Activated CD4-positive, alpha-beta T cell treated with anti-CD3 and anti-CD28 coated beads, Interleukin-2, amount 10 ng/mL, durations not matched to agents 24 days and 14 days (primary cell): ENCODE measurements around the gene TPGS2. TPM values are rescaled to one million over a fixed set of nuclear protein-coding genes. Genes with fewer than 3 reads are reported as not detected.
"Not testable (repeated sequence)": the region's sequence is repeated elsewhere in the genome, so short reads cannot be mapped to it uniquely, and the experiment has no call there.

Source experiments
- DNase-seq: peaks from one replicate; pipeline ENCODE4 v3.0.0; 2022
- H3K27ac Mint-ChIP-seq: one replicate; pipeline ENCODE4 v1.8.0; 2022; ENCODE audit warnings: mild to moderate bottlenecking, mixed read lengths
- H3K27me3 Mint-ChIP-seq: one replicate; pipeline ENCODE4 v1.8.0; 2022; ENCODE audit warnings: mixed read lengths
- H3K36me3 Mint-ChIP-seq: one replicate; pipeline ENCODE4 v1.8.0; 2022; ENCODE audit warnings: low read depth, mild to moderate bottlenecking, mixed read lengths
- H3K4me1 Mint-ChIP-seq: one replicate; pipeline ENCODE4 v1.8.0; 2021; ENCODE audit warnings: mixed read lengths
- H3K4me3 Mint-ChIP-seq: one replicate; pipeline ENCODE4 v1.8.0; 2022; ENCODE audit warnings: mild to moderate bottlenecking, moderate library complexity, mixed read lengths
- H3K9me3 Mint-ChIP-seq: one replicate; pipeline ENCODE4 v1.8.0; 2021; ENCODE audit warnings: mixed read lengths
- intact Hi-C: fragments of 100-400 bp; cut with micrococcal nuclease; formaldehyde crosslinking; loops from one replicate; pipeline ENCODE4 v1.15.1; 2023
- total RNA-seq: library from RNA; stranded (reverse); gene quantifications from 2 replicates; pipeline ENCODE4 v1.2.3, GENCODE V29; 2022

Gene TPGS2
- total RNA-seq, 1 donor from 2014 or later, result 76.9 TPM

- Mint-ChIP-seq H3K36me3 (peaks cover 23% of the 10 kb centered on the region), H3K9me3 (no peaks in the 10 kb centered on the region), H3K4me3 (no peak overlapping the region), H3K27ac (peak overlapping the region; percentile 7), H3K4me1 (no peaks in the 10 kb centered on the region), H3K27me3 (no peaks in the 10 kb centered on the region)
- intact Hi-C loops, result no loop called here
- DNase-seq, result no peak
Measured at GRCh38 chr18:36782710-36783109, 46.1 kb downstream of the TPGS2 start.

GRCh38 chr18:36780748-36781147 lies 48.1 kb downstream of the TPGS2 start:
- no peaks in the 10 kb centered on the region for H3K27me3 Mint-ChIP-seq
- no peaks in the 10 kb centered on the region for H3K9me3 Mint-ChIP-seq
- no peak for DNase-seq

GRCh38 chr18:36777566-36777965 lies 51.2 kb downstream of the TPGS2 start:
- no peaks in the 10 kb centered on the region for H3K9me3 Mint-ChIP-seq
- no peak overlapping the region for H3K27ac Mint-ChIP-seq
- DNase-seq, result no peak
- no peaks in the 10 kb centered on the region for H3K27me3 Mint-ChIP-seq
- H3K4me1 Mint-ChIP-seq, result no peaks in the 10 kb centered on the region
- peaks cover 11% of the 10 kb centered on the region for H3K36me3 Mint-ChIP-seq
- intact Hi-C loops, result no loop called here
- no peak overlapping the region for H3K4me3 Mint-ChIP-seq

More at GRCh38 chr18:36780748-36781147, 48.1 kb downstream of the TPGS2 start:
- Mint-ChIP-seq H3K4me3 (no peak overlapping the region), H3K27ac (no peak overlapping the region), H3K36me3 (peaks cover 19% of the 10 kb centered on the region), H3K4me1 (no peaks in the 10 kb centered on the region)
- intact Hi-C loops, result no loop called here

- no peak for DNase-seq
- intact Hi-C loops, result no loop called here
- H3K36me3 Mint-ChIP-seq, result peaks cover 11% of the 10 kb centered on the region
- no peaks in the 10 kb centered on the region for H3K9me3 Mint-ChIP-seq
- no peak overlapping the region for H3K4me3 Mint-ChIP-seq
- H3K27me3 Mint-ChIP-seq, result no peaks in the 10 kb centered on the region
- no peak overlapping the region for H3K27ac Mint-ChIP-seq
- H3K4me1 Mint-ChIP-seq, result peaks cover 2% of the 10 kb centered on the region
Measured at GRCh38 chr18:36776650-36777049, 52.2 kb downstream of the TPGS2 start.

- peaks cover 8% of the 10 kb centered on the region for H3K36me3 Mint-ChIP-seq
- H3K9me3 Mint-ChIP-seq, result no peaks in the 10 kb centered on the region
- no peak overlapping the region for H3K27ac Mint-ChIP-seq
- DNase-seq, result no peak
- H3K27me3 Mint-ChIP-seq, result no peaks in the 10 kb centered on the region
- H3K4me3 Mint-ChIP-seq, result no peak overlapping the region
- peaks cover 10% of the 10 kb centered on the region for H3K4me1 Mint-ChIP-seq
- intact Hi-C loops, result no loop called here
Measured at GRCh38 chr18:36775396-36775795, 53.4 kb downstream of the TPGS2 start.

GRCh38 chr18:36772241-36772723 lies 56.5 kb downstream of the TPGS2 start:
- Mint-ChIP-seq H3K9me3 (no peaks in the 10 kb centered on the region), H3K4me1 (peaks cover 10% of the 10 kb centered on the region), H3K4me3 (no peak overlapping the region), H3K27me3 (no peaks in the 10 kb centered on the region), H3K36me3 (no peaks in the 10 kb centered on the region), H3K27ac (no peak overlapping the region)
- no peak for DNase-seq
- intact Hi-C loops, result no loop called here

GRCh38 chr18:36771245-36771644 lies 57.6 kb downstream of the TPGS2 start:
- peaks cover 10% of the 10 kb centered on the region for H3K4me1 Mint-ChIP-seq
- intact Hi-C loops, result no loop called here
- peak overlapping the region; percentile 37 for H3K27ac Mint-ChIP-seq
- H3K9me3 Mint-ChIP-seq, result no peaks in the 10 kb centered on the region
- DNase-seq, result no peak
- no peaks in the 10 kb centered on the region for H3K27me3 Mint-ChIP-seq
- no peaks in the 10 kb centered on the region for H3K36me3 Mint-ChIP-seq
- no peak overlapping the region for H3K4me3 Mint-ChIP-seq

GRCh38 chr18:36770315-36770946 lies 58.4 kb downstream of the TPGS2 start:
- no peaks in the 10 kb centered on the region for H3K36me3 Mint-ChIP-seq
- intact Hi-C loops, result no loop called here

GRCh38 chr18:36769611-36770314 lies 59.0 kb downstream of the TPGS2 start:
- Mint-ChIP-seq H3K27ac (no peak overlapping the region), H3K36me3 (no peaks in the 10 kb centered on the region), H3K4me1 (peaks cover 10% of the 10 kb centered on the region), H3K4me3 (no peak overlapping the region), H3K9me3 (no peaks in the 10 kb centered on the region), H3K27me3 (no peaks in the 10 kb centered on the region)
- intact Hi-C loops, result no loop called here
- DNase-seq, result no peak

More at GRCh38 chr18:36770315-36770946, 58.4 kb downstream of the TPGS2 start:
- no peaks in the 10 kb centered on the region for H3K9me3 Mint-ChIP-seq
- DNase-seq, result no peak
- no peak overlapping the region for H3K27ac Mint-ChIP-seq
- no peaks in the 10 kb centered on the region for H3K27me3 Mint-ChIP-seq
- no peak overlapping the region for H3K4me3 Mint-ChIP-seq
- peaks cover 10% of the 10 kb centered on the region for H3K4me1 Mint-ChIP-seq

GRCh38 chr18:36769172-36769571 lies 59.6 kb downstream of the TPGS2 start:
- H3K36me3 Mint-ChIP-seq, result no peaks in the 10 kb centered on the region
- no peak overlapping the region for H3K27ac Mint-ChIP-seq
- intact Hi-C loops, result no loop called here
- H3K4me1 Mint-ChIP-seq, result peaks cover 10% of the 10 kb centered on the region
- H3K27me3 Mint-ChIP-seq, result no peaks in the 10 kb centered on the region
- DNase-seq, result no peak
- H3K4me3 Mint-ChIP-seq, result no peak overlapping the region
- no peaks in the 10 kb centered on the region for H3K9me3 Mint-ChIP-seq

- no peak for DNase-seq
- H3K9me3 Mint-ChIP-seq, result no peaks in the 10 kb centered on the region
- no peaks in the 10 kb centered on the region for H3K36me3 Mint-ChIP-seq
- no peak overlapping the region for H3K27ac Mint-ChIP-seq
- H3K27me3 Mint-ChIP-seq, result no peaks in the 10 kb centered on the region
- H3K4me1 Mint-ChIP-seq, result peaks cover 8% of the 10 kb centered on the region
- H3K4me3 Mint-ChIP-seq, result no peak overlapping the region
- intact Hi-C loops, result no loop called here
Measured at GRCh38 chr18:36766836-36767235, 62.0 kb downstream of the TPGS2 start.

GRCh38 chr18:36762965-36763364 lies 65.8 kb downstream of the TPGS2 start:
- H3K4me1 Mint-ChIP-seq, H3K36me3 Mint-ChIP-seq, H3K27ac Mint-ChIP-seq, H3K9me3 Mint-ChIP-seq, H3K4me3 Mint-ChIP-seq, DNase-seq, H3K27me3 Mint-ChIP-seq, intact Hi-C loops: not testable (repeated sequence)

GRCh38 chr18:36762074-36762473 lies 66.7 kb downstream of the TPGS2 start:
- H3K27ac Mint-ChIP-seq, result no peak overlapping the region
- DNase-seq, result no peak

GRCh38 chr18:36761186-36761698 lies 67.6 kb downstream of the TPGS2 start:
- Mint-ChIP-seq H3K27ac (no peak overlapping the region), H3K4me1 (peaks cover 4% of the 10 kb centered on the region), H3K9me3 (no peaks in the 10 kb centered on the region), H3K27me3 (peaks cover under 1% of the 10 kb centered on the region), H3K4me3 (no peak overlapping the region), H3K36me3 (no peaks in the 10 kb centered on the region)
- no peak for DNase-seq
- intact Hi-C loops, result no loop called here

More at GRCh38 chr18:36762074-36762473, 66.7 kb downstream of the TPGS2 start:
- no peaks in the 10 kb centered on the region for H3K9me3 Mint-ChIP-seq
- H3K4me1 Mint-ChIP-seq, result peaks cover 4% of the 10 kb centered on the region
- no peaks in the 10 kb centered on the region for H3K27me3 Mint-ChIP-seq
- H3K36me3 Mint-ChIP-seq, result no peaks in the 10 kb centered on the region
- intact Hi-C loops, result no loop called here
- H3K4me3 Mint-ChIP-seq, result no peak overlapping the region
